Measurements from ENCODE around the gene VIL1.

Gene VIL1

GRCh38 chr2:218402911-218403411 lies 16.0 kb upstream of the VIL1 start:
- ChIA-PET CTCF (no interaction called here), POLR2A (no interaction called here)
- Histone ChIP-seq H3K4me3 (ENCODE audit: low read depth, low read length) (no peak overlapping the region), H3K36me3 (ENCODE audit: control insufficient read depth in 2 of 2, insufficient read depth in 1 of 2, low read length in 2 of 2) (peaks cover 0 to 41% of the 10 kb centered on the region in 2 experiments; a peak in 1 of 3 replicates), H3K27ac (ENCODE audit: extremely low read depth, low read depth, low read length) (no peak overlapping the region), H3K4me1 (ENCODE audit: control insufficient read depth, insufficient read depth, low read length) (peaks cover 7% of the 10 kb centered on the region; the same call in 1 of the 2 replicates), H3K9me3 (ENCODE audit: control insufficient read depth, insufficient read depth, low read depth, low read length) (no peaks in the 10 kb centered on the region)
- TF ChIP-seq EGR2 (tag by site-specific recombination; IDR thresholded peaks at IDR 0.05; ENCODE audit: low read depth) (no peak), PRDM4 (tag by site-specific recombination; IDR thresholded peaks at IDR 0.05) (peak; percentile 30; the same call in 1 of the 2 replicates)

- POLR2A ChIA-PET, result no interaction called here
- CTCF ChIA-PET, result interaction anchor here (0.6 to 0.9 kb wide), 3 partner anchors 62 to 733 kb away, joined by 3 to 10 read pairs (median 3); no protein-coding TSS in a partner anchor
Measured at GRCh38 chr2:218403810-218404209, 15.1 kb upstream of the VIL1 start.

GRCh38 chr2:218404351-218405085 lies 14.4 kb upstream of the VIL1 start:
- ChIA-PET POLR2A (interaction anchor here (0.7 to 1.5 kb wide), 4 partner anchors 8 to 255 kb away, joined by 3 to 4 read pairs (median 4); partner anchors contain the start of genes BCS1L and ZNF142), CTCF (interaction anchor here (0.5 to 1.3 kb wide), 6 partner anchors 8 to 732 kb away, joined by 3 to 10 read pairs (median 3); no protein-coding TSS in a partner anchor)
- Histone ChIP-seq H3K4me3 (ENCODE audit: low read depth, low read length) (no peak overlapping the region), H3K4me1 (ENCODE audit: control insufficient read depth, insufficient read depth, low read length) (peaks cover 7% of the 10 kb centered on the region; the same call in 1 of the 2 replicates), H3K36me3 (ENCODE audit: control insufficient read depth in 2 of 2, insufficient read depth in 1 of 2, low read length in 2 of 2) (peaks cover 0 to 41% of the 10 kb centered on the region in 2 experiments; a peak in 1 of 3 replicates), H3K27ac (ENCODE audit: extremely low read depth, low read depth, low read length) (no peak overlapping the region), H3K9me3 (ENCODE audit: control insufficient read depth, insufficient read depth, low read depth, low read length) (no peaks in the 10 kb centered on the region)
- TF ChIP-seq KLF1 (tag by site-specific recombination; IDR thresholded peaks at IDR 0.05) (peak; percentile 31; the same call in 1 of the 2 replicates), ZSCAN30 (tag by site-specific recombination; IDR thresholded peaks at IDR 0.05) (no peak), GLIS1 (tag by site-specific recombination; IDR thresholded peaks at IDR 0.05) (peak; percentile 14; the same call in 1 of the 2 replicates), SP3 (tag by site-specific recombination; IDR thresholded peaks at IDR 0.05) (peak; percentile 16; the same call in 1 of the 2 replicates), KLF17 (tag by site-specific recombination; IDR thresholded peaks at IDR 0.05) (peak; percentile 52; the same call in 1 of the 2 replicates), ZNF112 (tag by site-specific recombination; IDR thresholded peaks at IDR 0.05) (no peak), ZNF394 (tag by site-specific recombination; IDR thresholded peaks at IDR 0.05; ENCODE audit: borderline replicate concordance) (peak; percentile 64; the same call in 1 of the 2 replicates), GLIS2 (tag by site-specific recombination; IDR thresholded peaks at IDR 0.05) (peak; percentile 35; the same call in 1 of the 2 replicates)

More at GRCh38 chr2:218403810-218404209, 15.1 kb upstream of the VIL1 start:
- Histone ChIP-seq H3K9me3 (ENCODE audit: control insufficient read depth, insufficient read depth, low read depth, low read length) (no peaks in the 10 kb centered on the region), H3K4me3 (ENCODE audit: low read depth, low read length) (no peak overlapping the region), H3K4me1 (ENCODE audit: control insufficient read depth, insufficient read depth, low read length) (peaks cover 7% of the 10 kb centered on the region; the same call in 1 of the 2 replicates), H3K27ac (ENCODE audit: extremely low read depth, low read depth, low read length) (no peak overlapping the region), H3K36me3 (ENCODE audit: control insufficient read depth in 2 of 2, insufficient read depth in 1 of 2, low read length in 2 of 2) (peaks cover 0 to 41% of the 10 kb centered on the region in 2 experiments; a peak in 1 of 3 replicates)
- TF ChIP-seq ZNF121 (tag by site-specific recombination; IDR thresholded peaks at IDR 0.05) (peak; percentile 90), KLF10 (tag by site-specific recombination; IDR thresholded peaks at IDR 0.05) (no peak), ZNF416 (tag by site-specific recombination; IDR thresholded peaks at IDR 0.05) (no peak), ZNF530 (tag by site-specific recombination; IDR thresholded peaks at IDR 0.05; ENCODE audit: low read depth) (no peak)
